NB4 (cell line): ENCODE results near the gene L3MBTL4.

ENCODE experiments used
- DNase-seq: peaks from one replicate; pipeline ENCODE4 v3.0.0; 2010; ENCODE audit warnings: low read depth
- H3K4me3 ChIP-seq: one replicate; pipeline ENCODE4 v1.5.1; 2011; ENCODE audit warnings: mild to moderate bottlenecking, low read depth, low read length, moderate library complexity
- MYC ChIP-seq: IDR thresholded peaks from 2 replicates; pipeline ENCODE4 v1.6.1; 2011; ENCODE audit warnings: low read depth, low read length
- POLR2A ChIP-seq: IDR thresholded peaks from 2 replicates; pipeline ENCODE4 v1.6.1; 2011; ENCODE audit warnings: mild to moderate bottlenecking; ENCODE audit not compliant: insufficient read length; ENCODE audit errors: extremely low read depth
- TF ChIP-seq, protein P1 (sequence below): IDR thresholded peaks from one replicate; pipeline ENCODE4 v1.5.1; 2012; ENCODE audit warnings: low read depth, low read length
- TF ChIP-seq, protein P2 (sequence below): IDR thresholded peaks from 2 replicates; pipeline ENCODE4 v1.6.1; 2011; ENCODE audit warnings: low read depth, low read length

The L3MBTL4 gene

GRCh38 chr18:6405237-6406074 lies 9.3 kb downstream of the L3MBTL4 start:
- TF ChIP-seq, protein P1, sequence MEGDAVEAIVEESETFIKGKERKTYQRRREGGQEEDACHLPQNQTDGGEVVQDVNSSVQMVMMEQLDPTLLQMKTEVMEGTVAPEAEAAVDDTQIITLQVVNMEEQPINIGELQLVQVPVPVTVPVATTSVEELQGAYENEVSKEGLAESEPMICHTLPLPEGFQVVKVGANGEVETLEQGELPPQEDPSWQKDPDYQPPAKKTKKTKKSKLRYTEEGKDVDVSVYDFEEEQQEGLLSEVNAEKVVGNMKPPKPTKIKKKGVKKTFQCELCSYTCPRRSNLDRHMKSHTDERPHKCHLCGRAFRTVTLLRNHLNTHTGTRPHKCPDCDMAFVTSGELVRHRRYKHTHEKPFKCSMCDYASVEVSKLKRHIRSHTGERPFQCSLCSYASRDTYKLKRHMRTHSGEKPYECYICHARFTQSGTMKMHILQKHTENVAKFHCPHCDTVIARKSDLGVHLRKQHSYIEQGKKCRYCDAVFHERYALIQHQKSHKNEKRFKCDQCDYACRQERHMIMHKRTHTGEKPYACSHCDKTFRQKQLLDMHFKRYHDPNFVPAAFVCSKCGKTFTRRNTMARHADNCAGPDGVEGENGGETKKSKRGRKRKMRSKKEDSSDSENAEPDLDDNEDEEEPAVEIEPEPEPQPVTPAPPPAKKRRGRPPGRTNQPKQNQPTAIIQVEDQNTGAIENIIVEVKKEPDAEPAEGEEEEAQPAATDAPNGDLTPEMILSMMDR, result no peak
- TF ChIP-seq, protein P2, sequence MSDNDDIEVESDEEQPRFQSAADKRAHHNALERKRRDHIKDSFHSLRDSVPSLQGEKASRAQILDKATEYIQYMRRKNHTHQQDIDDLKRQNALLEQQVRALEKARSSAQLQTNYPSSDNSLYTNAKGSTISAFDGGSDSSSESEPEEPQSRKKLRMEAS, result no peak
- TF ChIP-seq MYC (no peak), POLR2A (no peak)
- DNase-seq, result no peak
- H3K4me3 ChIP-seq, result no peak overlapping the region

- DNase-seq, result no peak
Observed at GRCh38 chr18:6404834-6405233, 9.9 kb downstream of the L3MBTL4 start.

DNA sequence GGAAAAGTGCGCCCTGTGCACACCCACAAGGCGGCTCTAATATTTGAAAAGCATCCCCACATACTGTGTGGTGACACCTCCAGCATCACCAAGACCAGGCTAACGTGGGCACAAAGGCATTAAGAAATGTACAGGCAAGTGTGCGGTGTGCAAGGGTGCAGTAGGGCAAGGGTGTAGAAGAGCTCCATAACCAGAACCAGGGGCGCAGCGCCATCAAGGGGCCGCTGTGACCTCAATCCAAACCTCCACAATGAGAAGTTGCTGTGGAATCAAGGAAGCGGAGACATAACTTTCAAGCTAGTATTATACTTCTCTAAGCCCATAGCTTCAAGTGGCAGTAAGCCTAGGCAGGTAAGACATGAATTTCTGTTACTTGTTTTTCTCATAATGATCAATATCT lies 13.0 kb downstream of the L3MBTL4 start:
- H3K4me3 ChIP-seq, result no peak overlapping the region
- DNase-seq, result peak; percentile 7
- TF ChIP-seq, protein P1, result peak; percentile 9
- no peak for TF ChIP-seq POLR2A

More at GRCh38 chr18:6404834-6405233, 9.9 kb downstream of the L3MBTL4 start:
- H3K4me3 ChIP-seq, result no peak overlapping the region
- TF ChIP-seq, protein P2, result no peak
- TF ChIP-seq POLR2A, result no peak

- TF ChIP-seq, protein P2, result no peak
- TF ChIP-seq, protein P1, result no peak
- TF ChIP-seq MYC (no peak), POLR2A (no peak)
- DNase-seq, result no peak
Observed at GRCh38 chr18:6399776-6400175, 14.9 kb downstream of the L3MBTL4 start.

DNA sequence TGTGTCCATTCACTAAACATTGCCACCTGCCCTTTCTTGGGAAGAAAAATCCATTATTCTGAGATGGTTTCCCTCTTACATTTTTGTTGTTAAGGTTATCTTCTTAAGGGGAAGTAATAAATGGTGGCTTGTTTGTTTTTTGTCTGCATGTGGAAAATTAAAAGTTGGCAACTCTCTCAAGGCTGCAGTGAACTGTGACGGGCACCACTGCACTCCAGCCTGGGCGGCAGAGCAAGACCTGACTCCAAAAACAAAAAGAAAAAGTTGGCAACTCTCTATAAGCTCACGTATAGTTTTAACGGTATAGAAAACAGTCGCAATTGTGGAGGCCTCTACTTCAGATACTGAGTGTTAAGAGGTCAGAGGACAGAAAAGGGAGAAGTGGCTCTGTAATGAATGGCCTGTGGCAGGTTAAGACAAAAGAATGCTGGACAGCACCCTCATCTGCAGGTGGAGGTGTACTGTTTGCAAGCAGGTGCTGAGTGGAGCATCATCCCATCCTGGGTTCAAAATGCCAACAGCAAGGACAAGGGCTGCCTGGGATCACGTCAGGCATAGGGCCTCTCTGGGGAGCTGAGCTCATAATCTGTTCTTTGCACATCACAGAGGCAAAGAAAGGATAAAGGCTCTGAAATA lies 16.7 kb downstream of the L3MBTL4 start:
- DNase-seq, result no peak
- TF ChIP-seq, protein P1, result no peak
- TF ChIP-seq POLR2A, result no peak
- no peak overlapping the region for H3K4me3 ChIP-seq

More at GRCh38 chr18:6399776-6400175, 14.9 kb downstream of the L3MBTL4 start:
- no peak overlapping the region for H3K4me3 ChIP-seq

DNA sequence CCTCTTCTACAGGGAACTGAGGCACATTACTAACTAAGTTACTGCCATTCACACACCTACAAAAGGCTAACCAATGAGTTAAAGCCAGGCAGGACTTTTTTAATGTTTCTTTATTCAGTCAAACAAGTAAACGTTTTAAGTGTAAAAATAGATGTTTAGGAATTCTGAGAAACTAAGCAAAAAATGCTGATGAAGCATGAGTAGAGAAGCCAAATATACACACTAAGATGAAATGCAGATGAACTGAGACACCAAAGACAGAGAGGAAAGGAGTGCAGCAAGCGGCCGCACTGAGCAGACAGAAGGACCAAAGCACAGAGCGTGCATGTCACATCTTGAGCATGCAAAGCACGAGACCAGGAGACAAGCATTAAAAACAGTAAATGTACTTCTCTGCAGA lies 17.9 kb downstream of the L3MBTL4 start:
- DNase-seq, result no peak
- no peak for TF ChIP-seq POLR2A
- TF ChIP-seq, protein P2, result no peak
- TF ChIP-seq, protein P1, result no peak
- no peak for TF ChIP-seq MYC
- H3K4me3 ChIP-seq, result no peak overlapping the region
